Fibroblast of skin of back (primary cell): ENCODE measurements around the gene FIGLA.
"Not testable (repeated sequence)": the region's sequence is repeated elsewhere in the genome, so short reads cannot be mapped to it uniquely, and the experiment has no call there.

Experiments used
- DNase-seq: peaks from one replicate; pipeline ENCODE4 v3.0.0-alpha.2; 2013

The FIGLA gene

DNA sequence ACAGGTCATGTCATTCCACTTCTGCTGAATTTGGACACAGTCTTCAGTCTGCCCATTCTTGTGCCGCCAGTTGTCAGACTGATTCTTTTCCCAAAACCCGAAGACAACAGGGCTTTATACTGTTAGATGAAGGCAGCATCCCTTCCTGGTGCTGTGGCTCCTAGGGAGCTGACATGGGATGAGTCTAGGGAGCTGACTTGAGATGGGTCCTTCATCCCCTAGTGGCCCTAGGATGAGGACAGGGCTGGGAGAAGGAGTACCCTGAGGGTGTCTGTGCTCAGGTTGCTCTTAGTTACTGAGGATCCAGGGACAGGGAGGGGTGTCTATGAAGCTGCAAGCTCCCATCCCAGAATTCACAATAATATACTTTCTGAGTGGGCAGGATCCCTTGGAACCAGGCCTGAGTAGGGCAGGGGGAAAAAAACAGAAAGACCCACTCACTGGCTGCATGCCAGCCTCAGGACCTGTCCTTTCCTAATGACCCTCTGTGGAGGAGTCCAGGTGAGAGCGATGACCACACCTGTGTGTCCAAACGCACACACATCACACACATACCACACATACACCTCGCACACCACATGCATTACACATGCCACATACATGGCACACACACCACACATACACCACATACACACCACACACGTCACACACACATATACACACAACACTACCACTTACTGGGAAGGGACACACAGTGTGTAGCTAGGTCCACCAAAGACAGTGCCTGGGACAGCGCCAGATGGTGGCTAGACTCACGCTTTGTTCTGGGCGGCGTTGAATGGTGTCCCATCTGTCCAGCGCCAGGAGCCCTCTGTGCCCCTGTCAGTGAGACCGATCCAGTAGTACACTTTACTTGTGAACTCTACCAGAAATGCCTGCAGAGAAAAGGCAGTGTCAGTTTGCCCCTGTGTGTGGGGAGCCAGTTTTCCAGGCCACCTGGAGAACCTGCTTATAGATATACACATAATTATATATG, 18.8 kb upstream of the FIGLA start:
- no peak for DNase-seq

DNA sequence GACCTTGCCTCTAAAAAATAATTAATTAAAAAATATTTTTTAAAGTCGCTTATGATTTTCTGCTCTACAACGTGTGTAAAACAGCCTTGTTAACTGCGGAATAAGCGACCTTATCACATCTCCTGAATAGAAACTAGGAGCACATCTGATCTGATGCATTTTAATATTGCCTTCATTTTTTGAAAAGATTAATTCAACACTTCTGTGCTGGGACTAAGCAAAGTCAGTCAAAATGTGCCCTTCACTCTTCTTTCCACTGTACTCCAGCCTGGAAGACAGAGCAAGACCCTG, 17.3 kb upstream of the FIGLA start:
- DNase-seq, result no peak

DNA sequence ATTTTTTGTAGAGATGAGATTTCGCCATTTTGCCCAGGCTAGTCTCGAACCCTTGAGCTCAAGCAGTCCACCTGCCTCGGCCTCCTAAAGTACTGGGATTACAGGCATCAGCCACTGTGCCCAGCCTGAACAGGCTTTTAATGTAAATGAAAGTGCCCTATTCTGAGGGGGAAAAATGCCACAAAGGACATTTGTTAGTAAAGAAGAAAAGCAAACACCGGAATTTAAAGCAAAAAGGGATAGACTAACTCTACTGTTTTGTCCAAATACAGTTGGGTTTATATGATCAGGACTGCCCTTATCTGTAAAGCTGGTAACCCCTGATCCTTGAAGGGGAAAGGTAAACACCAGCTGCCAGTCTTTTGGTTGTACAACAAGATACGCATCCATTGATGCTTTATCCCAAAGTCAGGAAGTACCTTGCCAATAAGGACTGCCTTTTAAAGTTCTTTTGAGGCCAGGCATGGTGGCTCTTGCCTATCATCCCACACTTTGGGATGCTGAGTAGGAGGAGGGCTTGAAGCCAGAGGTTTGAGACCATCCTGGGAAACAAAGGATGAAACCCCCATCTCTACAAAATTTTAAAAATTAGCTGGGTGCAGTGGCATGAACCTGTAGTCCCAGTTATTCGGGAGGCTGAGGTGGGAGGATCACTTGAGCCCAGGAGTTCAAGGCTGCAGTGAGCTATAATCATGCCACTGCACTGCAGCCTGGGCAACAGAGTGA, 16.8 kb upstream of the FIGLA start:
- DNase-seq, result no peak

DNA sequence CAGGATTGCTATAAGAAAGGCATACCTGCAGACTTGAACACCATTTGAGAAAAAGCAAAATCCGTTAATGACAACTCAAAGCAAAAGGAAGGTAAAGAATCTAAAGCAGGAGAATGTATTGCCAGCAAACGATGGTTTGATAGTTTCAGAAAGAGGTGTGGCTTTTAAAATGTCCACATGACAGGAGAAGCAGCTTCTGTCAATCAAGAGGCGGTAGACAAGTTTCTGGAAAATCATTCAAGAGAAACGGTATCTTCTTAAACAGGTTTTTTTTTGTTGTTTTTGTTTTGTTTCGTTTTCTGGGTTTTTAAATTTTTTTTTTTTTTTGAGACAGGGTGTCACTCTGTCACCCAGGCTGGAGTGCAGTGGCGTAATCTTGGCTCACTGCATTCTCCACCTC, 16.2 kb upstream of the FIGLA start:
- DNase-seq, result no peak

DNA sequence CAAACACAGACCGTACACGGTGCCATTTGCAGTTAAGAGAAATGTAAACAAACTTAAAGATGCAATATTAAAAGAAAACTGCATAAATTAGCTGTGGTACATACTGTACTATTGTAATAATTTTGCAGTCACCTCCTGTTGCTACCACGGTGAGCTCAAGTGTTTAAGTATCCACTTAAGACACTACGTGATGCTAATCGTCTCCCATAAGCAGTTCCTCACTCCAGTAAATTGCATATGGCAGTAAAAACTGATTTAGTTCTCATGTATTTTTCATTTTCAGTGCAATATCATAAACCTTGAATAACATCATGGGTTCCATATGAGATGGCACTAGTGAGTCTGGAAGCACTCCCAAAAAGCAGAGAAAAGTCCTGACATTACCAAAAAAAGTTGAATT, 15.6 kb upstream of the FIGLA start:
- DNase-seq, result no peak

DNA sequence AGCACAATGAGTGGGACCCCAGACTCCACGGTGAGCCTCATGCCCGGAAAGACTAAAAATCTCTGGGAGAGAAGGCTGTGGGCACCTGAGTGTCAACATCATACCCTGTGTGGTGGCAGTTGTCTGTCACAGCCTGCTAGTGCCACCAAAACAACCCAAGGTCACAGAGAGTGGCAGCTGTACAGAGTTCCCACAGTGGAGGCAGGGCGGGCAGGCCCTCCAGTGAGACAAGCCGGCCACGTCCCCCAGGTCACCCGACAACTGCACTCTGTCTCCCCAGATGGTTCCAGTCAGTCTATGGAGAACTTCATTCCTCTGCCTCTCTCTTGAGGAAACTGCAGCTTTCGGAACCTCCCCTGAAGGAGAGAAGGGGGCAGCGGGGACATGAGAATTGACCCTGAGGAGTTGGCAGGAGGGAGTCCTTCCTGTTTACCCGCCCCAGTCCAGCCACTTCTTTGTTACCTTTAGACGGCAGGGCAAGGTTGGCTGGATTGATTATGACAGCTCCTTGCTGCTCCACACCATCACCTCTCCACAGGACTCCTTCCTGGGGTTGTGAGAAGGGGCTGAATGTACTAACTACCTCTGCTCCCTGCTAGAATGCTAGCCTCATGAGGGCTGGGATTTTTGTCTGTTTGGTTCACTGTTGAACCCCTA, 11.3 kb upstream of the FIGLA start:
- DNase-seq, result no peak

DNA sequence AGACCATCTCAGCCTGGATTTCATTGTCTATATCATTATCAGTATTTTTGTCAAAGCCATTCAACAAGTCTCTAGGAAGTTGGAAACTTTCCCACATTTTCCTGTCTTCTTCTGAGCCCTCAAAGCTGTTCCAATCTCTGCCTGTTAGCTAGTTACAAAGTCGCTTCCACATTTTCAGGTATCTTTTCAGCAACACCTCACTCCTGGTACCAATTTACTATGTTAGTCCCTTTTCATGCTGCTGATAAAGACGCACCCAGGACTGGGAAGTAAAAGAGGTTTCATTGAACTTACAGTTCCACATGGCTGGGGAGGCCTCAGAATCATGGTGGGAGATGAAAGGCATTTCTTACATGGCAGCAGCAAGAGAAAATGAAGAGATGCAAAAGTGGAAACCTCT, 9.3 kb upstream of the FIGLA start:
- DNase-seq, result no peak

DNA sequence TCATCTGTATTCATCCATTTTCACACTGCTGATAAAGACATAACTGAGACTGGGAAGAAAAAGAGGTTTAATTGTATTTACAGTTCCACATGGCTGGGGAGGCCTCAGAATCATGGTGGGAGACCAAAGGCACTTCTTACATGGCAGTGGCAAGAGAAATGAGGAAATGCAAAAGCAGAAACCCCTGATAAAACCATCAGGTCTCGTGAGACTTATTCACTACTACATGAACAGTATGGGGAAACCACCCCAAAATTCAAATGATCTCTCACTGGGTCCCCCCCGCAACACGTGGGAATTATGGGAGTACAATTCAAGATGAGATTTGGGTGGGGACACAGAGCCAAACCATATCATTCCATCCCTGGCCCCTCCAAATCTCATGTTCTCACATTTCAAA, 7.6 kb upstream of the FIGLA start:
- not testable (repeated sequence) for DNase-seq

DNA sequence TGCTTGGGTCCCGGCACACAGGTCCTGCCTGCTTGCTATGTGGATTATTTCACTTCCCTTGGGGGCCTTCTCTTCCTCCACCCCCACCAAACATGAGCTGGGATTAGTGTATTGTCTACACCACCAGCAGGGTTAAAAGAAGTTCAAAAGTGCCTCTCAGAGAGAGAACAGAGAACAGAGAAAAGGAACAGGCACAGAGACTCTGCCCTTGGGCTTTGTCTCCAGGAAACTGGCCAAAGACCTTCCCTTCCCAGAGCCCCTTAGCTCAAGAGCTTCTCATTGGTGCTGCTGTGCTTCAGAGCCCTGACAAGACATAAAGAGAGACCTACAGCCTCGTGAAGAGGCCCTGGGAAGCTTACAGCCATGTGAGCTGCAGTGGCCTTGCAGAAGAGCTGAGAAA, 7.1 kb upstream of the FIGLA start:
- DNase-seq, result no peak

DNA sequence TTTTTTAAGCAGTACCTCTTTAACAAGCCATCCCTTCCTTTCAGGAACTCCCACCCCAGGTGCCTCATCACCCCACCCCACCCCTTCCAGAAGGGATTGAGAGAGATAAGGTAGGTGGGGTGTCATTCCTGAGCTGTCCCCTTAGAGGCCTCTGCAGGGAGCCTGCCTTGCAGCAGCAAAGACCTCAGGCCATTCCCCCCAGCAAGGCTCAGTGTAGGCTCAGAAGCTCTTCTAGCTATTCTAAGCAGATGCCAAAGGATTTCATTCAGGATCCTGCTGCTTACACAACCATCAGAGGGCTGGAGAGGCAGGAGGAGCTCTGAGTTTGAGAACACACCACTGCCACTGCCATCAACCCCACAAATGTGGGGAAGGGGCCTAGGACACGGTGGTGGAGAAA, 5.8 kb upstream of the FIGLA start:
- DNase-seq, result no peak

DNA sequence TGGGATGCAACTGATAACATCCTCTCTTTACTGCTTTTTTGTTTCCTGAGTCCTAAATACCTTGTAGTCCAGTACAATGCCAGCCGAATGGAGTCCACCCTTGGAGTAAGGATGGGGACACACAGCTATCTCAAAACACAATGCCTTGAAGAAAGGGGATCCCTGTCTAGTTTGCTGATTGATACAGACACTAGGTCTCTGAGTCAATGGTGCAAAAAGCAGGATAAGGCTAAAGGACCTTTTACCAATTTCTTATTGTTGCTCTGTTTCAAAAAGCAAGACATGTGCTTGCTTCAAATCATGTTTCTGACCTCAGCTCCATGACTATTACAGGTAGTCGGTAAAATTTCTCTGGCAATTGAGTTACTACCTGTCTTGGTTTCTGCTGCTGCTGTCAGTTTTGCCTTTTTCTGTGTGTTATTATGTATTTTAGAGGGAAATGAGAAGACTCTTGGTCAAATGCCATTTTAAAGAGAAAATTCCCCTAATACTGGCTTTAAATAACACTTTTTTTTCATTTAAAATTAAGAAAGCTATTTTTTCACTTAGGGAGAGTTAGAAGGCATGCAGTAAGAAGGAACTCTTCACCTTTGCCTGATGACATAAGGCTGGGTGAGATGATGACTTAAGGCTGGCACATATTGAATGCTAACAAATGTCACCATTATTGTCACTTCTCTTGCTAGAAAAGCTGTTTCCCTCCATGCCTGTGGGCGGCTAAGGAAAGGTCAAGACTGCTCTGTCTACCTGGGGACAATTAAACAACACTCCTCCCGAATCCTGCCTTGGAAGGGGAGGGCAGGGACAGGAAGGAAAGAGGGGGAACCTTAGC, 4.9 kb upstream of the FIGLA start:
- DNase-seq, result no peak

DNA sequence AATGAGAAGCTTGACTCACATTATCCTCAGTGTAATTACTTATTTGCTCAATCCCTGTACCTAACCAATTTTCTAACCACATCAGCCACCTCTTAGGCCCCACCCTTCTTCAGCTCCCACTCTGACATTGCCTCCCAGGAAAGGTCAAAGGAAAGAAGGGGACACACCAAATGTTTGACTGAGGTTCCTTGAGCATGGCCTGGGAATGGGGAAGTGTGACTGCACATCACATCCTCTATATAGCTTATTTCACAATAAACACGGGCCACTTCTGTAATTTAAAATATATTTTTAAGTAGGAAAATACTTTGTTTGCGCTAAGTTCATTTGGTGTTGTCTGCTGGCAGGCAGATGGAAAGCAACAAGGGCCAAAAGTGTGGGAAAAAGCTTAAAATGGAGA, 3.0 kb upstream of the FIGLA start:
- DNase-seq, result no peak

DNA sequence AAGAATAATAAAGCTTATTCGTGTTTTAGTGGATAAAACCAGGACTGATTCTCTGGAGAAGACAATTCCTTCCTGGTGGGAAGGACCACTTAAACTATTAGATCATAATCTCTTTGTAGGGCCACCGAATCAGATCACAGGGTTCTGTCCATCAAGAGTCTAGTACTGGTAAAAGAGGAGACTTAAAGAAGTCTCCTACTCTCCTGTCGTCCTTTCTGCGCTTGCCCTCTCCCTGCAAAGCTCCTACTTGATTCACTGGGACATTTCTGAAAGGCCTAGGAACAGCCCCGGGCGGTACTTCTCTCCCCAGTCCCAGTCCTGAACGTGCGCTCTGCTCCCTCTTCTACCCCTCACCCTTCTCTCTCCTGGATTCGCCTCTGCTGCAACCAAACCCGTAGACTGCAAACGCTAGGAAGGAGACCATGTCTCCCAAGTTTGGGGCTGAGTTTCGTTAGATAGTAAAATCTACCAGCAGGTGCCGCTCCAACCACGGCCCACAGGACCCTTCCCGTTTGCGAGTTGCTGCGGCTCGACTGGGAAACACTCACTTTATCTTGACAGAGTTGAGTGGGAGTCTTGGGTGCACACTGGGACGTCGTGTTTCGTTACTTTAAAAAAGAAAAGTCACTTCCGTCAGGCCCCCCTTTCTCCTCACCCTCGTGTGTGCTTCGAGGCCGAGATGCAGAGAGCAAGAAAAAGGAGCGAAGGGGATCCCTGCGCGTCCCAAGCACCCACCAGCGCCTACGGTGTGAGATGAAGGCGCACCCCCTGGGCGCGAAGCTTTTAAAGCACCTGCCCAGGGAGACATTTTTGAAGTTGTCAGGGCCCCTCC, 923 bp downstream of the FIGLA start:
- DNase-seq, result peak; percentile 42

DNA sequence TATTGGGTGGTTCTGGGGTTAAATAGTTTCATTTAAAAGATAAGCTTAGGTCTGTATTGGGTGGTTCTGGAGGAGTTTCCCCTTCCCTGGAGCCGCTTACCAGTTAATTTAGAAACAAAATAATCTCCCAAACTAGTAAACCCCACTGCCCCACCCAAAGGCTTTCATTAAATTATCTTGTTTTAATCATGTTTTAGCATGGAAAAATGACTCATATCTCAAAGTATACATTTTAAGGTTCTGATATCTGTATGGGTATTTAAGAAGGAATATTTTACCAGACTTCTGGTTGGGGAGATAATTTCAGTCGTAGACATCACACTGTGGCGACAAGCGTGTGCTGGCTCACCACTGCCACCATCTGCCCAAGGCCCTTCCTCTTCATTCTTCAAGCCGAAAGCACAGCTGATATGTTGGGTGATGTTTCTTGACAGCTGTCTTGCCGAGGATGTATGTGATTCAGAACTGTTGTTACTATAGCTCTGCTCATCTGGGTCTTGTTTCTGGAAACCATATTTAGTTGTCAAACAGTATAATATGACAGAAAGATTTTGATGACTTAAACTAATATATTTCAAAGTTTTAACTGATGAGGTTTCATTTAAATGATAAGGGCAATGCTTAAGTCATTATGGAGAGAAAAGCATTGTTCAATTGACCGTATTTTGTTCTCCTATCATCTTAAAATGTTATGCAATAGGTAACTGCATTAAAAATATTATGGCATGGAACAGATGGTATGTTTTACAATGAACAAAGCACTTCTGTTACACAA, 5.1 kb downstream of the FIGLA start:
- DNase-seq, result peak; percentile 12

DNA sequence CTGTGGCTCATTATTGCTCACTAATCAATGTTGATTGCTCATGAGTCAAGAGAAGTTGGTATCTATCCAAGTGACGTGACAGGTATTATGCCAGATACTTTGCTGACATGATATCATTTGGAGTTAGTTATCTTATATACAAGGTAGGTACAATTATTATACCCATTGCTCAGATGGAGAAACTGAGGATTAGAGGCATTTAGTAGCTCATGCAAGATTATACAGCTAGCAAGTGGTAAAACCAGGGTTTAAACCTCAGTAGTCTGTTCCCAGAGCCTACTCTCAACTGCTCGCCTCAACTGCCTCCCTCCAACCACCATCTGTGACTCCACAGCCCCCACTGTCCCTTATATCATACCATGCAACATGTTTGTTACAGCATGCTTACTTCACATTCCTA, 6.1 kb downstream of the FIGLA start:
- no peak for DNase-seq

DNA sequence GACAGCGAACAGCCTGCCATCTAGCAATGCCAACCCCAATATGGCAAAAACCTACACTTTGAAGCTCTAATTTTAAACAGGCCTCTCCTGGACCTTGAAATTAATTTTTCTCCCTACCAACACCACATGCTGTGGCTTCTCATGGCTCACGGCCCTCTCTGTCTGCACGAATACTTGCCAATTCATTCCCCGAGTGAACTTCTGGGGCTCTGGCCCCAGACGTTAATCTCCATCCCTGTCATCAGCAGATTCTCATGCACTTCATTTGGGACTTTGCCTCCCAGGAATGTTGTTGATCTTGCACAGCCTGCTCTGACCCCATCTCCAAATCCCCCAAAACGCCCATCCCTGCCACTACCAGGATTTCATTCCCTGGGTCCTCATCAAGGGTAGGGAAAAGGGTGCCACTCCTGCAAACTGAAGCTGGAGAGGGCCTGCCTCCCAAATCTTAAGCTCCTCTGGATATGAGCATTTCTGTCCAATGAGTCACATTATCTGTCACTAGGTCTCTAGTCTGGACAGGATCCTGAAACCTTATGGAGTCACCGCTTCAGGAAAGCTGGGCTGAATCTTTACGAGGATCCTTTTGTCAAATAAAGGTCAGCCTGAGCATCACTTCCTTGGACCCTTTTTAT, 10.4 kb downstream of the FIGLA start:
- peak; percentile 39 for DNase-seq

DNA sequence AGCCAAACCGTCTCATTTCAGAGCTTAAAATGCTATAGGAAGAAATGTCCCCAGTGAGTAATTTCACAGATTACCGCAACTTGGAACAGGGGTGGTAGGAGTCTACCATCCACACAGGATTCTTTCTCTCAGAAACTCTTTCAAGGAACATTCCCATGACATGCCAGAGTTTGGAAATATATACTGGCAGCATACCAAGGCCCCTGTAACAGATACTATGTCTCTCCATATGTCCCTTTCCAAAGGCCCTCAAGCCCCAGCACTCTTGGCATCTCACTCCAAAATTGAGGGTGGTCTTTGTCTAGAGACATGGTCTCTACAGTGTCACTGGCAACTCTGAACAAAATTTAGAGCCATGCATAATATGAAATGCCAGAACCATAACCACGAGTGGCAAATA, 11.0 kb downstream of the FIGLA start:
- DNase-seq, result no peak

DNA sequence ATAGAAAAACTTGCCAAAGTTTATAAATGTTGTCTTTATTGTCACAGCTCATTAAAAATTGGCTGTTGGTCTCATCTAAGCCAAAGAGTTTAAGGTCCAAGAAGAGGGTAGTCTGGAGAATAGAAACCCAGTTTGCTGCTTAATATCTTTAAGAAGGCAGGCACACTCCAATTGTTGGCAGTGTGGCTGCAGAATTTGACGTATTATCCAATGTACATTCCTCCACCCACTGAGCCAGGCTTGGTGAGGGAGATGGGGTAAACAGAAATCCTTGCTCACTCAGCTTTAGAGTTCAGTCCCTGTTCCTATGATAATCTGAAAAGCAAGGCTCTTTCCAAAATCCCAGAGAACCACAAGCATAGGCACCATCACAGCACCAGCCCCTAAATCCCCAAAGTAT, 11.8 kb downstream of the FIGLA start:
- no peak for DNase-seq

DNA sequence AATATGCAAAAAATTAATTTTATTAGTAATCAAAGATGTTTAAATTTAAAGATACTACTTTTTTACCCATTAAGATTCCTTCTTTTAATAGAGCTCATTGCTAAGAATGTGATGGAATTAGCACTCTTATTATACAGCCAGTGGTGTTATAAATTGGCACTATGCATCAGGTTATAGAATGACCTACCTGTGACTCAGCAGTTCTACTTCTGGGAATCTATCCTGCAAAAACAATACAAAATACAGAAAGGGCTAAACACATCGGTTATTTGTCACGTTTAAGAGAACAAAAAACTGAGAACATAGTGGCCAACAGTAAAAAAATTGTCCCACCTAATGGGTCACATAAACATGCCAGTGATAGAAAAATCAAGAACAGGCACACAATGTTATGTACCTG, 13.0 kb downstream of the FIGLA start:
- DNase-seq, result no peak

DNA sequence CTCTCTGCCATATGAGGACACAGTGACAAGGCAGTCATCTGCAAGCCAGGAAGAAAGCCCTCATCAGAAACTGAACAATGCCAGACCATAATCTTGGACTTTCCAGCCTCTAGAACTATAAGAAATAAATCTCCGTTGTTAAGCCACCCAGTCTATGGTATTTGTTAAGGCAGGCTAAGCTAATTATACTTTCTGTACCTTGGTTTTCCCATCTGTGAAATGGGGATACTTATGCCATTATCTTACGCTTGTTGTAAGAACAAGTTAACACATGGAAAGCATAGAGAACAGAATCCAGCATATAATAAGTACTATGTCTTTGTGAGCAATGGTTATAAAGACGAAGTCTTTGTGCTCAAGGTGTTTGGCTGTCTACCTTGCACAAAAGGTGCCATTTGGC, 14.2 kb downstream of the FIGLA start:
- no peak for DNase-seq

DNA sequence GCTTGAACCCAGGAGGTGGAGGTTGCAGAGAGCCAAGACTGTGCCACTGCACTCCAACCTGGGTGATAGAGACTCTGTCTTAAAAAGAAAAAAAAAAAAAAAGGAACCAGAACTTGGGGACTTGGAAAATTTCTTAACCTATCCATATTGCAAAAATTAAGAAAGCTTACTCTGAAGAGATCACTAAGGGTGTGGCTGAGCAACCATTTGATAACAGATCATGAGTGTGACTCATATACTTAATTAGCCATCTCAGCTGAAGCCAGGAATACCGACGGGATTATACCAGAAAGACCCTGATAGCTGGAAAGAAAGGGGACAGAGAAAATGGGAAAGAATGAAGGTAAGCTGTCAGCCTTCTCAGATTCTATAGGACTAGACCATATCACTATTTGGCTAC, 15.3 kb downstream of the FIGLA start:
- DNase-seq, result no peak
